ENCODE results near the gene ZCCHC9.

Gene ZCCHC9

DNA sequence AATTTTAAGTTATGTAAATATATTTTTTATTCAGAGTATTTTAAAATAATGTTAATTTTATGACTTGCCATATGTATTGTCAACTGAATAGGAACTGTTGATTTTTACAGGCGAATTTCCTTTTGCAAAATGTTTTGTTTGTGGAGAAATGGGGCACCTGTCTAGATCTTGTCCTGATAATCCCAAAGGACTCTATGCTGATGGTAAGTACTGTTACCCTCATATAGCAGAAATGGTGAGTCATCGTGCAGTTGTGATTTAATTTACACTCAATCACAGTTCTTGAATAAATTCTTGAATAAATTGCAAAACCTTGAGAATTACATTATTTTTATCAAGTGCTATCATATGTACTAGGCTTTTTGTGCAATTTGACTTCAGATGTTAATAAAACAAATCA lies 7.4 kb downstream of the ZCCHC9 start:
- TF ChIP-seq, protein P1, sequence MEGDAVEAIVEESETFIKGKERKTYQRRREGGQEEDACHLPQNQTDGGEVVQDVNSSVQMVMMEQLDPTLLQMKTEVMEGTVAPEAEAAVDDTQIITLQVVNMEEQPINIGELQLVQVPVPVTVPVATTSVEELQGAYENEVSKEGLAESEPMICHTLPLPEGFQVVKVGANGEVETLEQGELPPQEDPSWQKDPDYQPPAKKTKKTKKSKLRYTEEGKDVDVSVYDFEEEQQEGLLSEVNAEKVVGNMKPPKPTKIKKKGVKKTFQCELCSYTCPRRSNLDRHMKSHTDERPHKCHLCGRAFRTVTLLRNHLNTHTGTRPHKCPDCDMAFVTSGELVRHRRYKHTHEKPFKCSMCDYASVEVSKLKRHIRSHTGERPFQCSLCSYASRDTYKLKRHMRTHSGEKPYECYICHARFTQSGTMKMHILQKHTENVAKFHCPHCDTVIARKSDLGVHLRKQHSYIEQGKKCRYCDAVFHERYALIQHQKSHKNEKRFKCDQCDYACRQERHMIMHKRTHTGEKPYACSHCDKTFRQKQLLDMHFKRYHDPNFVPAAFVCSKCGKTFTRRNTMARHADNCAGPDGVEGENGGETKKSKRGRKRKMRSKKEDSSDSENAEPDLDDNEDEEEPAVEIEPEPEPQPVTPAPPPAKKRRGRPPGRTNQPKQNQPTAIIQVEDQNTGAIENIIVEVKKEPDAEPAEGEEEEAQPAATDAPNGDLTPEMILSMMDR (IDR thresholded peaks at IDR 0.05; ENCODE audit: low read depth, low read length) = no peak
- DNase-seq (ENCODE audit: extremely low read depth, low read depth) = no peak

DNA sequence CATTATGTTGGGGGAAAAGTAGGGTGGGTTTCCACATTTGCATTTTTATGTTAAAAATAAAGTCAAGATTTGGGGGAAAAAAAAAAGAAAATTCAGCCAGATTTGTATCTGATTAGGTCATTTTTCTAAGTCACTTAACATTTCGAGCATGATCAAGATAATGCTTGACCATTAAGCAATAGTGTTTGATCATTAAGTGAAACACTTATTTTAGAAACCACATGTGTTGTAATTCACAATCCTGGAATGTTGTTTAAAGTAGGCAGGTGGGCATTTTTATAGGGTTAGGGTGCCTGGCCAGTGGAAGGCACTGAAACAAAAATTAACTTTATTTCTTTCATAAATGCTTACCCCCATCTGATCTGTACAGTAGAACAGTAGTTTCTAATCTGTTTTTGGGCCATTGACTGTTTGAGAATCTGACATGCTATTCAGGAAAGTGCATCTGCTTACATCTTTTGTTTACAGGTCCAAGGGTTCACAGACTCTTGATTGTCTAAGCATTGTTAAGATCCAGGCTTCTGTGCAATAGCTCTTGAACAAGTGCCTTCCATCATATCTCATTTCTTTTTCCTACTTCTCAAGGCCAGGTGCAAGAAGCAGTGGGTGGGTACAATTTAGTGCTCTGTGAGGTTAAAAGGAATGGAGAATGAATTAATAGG lies 9.1 kb downstream of the ZCCHC9 start:
- TF ChIP-seq, protein P1 (IDR thresholded peaks at IDR 0.05; ENCODE audit: low read depth, low read length) = no peak
- no peak for DNase-seq (ENCODE audit: extremely low read depth, low read depth)

DNA sequence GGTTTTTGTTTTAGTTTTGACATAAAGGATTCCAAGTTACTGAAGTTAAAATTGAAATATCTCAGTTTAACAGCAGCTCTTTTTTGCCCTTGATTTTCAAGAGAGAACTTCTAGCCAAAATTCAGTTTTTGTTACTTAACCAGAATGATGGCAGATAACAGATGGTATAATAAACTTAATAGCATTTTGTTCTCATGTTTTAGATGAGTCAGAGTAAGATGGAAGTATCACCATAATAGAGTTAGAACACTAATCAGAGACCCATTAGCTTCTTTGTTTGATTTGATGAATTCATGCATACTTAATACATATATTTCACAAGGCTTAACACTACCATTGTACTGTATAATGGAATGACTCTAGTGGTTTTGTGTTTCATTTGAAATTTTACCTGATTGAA lies 11.9 kb downstream of the ZCCHC9 start:
- TF ChIP-seq, protein P1 (IDR thresholded peaks at IDR 0.05; ENCODE audit: low read depth, low read length) = no peak
- peak; percentile 10 for DNase-seq (ENCODE audit: extremely low read depth, low read depth)

DNA sequence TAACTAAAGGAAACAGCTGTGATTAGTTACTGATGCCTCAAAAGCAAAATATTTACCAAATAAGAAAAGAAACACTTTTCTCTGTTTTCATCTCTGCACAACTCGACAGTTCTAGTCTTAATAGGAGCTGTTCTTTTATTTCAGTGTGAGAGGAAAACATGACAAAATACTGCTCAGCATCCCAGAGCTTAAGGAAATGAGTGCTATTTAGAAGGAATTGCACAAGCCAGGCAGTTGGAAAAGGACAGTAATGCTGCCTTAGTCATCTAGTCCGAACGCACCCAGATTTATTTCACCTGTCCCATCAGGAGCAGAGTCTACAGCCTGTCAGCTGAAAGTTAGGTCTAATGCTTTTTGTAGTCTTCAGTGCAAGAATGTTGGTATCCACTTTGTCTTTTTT lies 12.3 kb downstream of the ZCCHC9 start:
- TF ChIP-seq, protein P1 (IDR thresholded peaks at IDR 0.05; ENCODE audit: low read depth, low read length) = no peak
- peak; percentile 8 for DNase-seq (ENCODE audit: extremely low read depth, low read depth)

DNA sequence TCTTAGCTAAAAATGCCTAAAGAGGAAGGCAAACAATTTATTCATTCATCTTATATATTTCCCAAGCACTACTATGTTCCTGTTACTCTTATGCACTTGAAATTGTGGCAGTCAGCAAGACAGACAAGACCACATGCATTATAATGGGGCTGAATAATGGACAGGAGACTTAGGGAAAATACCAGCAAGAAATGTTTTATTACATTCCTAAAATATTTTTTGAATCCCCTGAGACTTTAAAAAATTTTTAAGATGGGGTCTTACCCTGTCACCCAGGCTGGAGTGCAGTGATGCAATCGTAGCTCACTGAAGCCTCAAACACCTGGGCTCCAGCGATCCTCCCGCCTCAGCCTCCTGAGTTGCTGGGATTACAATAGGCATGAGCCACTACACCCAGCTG lies 13.2 kb downstream of the ZCCHC9 start:
- TF ChIP-seq, protein P1 (IDR thresholded peaks at IDR 0.05; ENCODE audit: low read depth, low read length) = no peak
- no peak for DNase-seq (ENCODE audit: extremely low read depth, low read depth)

DNA sequence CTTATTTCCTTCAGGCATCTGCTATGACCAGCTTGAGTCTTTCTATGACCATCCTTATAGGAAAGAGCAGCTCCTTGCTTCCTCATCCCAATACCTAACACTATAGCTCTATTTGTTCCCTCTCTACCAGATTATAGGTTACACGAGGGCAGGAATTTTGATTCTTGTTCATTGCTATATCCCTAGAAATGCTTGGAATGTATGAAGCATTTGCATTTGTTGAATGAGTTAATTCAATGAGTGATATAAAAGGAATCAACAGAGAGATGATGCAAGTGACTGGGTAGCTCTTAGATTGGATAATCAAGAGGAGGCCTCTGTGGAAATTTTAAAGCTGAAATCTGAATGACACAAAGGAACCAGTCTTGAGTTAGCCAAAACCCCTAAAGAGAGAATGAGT lies 13.9 kb downstream of the ZCCHC9 start:
- no peak for DNase-seq (ENCODE audit: extremely low read depth, low read depth)

DNA sequence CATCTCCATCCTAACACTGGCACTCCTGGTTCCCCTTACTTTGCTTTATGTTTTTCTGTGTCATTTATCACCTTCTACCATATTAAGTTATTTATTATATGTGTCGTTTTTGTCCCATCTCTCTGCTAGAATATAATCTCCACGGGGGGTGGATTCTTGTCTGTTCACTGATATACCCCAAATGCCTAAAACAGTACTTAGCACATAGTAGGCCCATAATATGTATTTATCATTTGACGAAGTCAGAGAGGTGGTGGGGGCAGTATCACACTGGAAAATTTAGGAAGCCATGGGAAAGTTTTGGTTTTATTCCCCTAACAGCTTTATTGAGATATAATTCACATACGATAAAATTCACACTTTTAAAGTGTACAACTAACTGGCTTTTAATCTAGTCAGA lies 14.4 kb downstream of the ZCCHC9 start:
- TF ChIP-seq, protein P1 (IDR thresholded peaks at IDR 0.05; ENCODE audit: low read depth, low read length) = no peak
- DNase-seq (ENCODE audit: extremely low read depth, low read depth) = no peak

More for the DNA sequence above, 13.9 kb downstream of the ZCCHC9 start:
- TF ChIP-seq, protein P1 (IDR thresholded peaks at IDR 0.05; ENCODE audit: low read depth, low read length) = no peak
